HG03439 (cell line): ENCODE measurements around the gene TEX55.
"Not testable (repeated sequence)": the region's sequence is repeated elsewhere in the genome, so short reads cannot be mapped to it uniquely, and the experiment has no call there.

ENCODE experiments used
- ATAC-seq: cut with Tn5 transposase; IDR thresholded peaks from one replicate; pipeline ENCODE4 v1.9.1; 2021; ENCODE audit warnings: mild to moderate bottlenecking, moderate library complexity; ENCODE audit not compliant: unreplicated experiment

The TEX55 gene

GRCh38 chr3:119160361-119160760 is 14.4 kb downstream of the TEX55 start:
- ATAC-seq, result no peak

GRCh38 chr3:119160815-119161214 is 14.8 kb downstream of the TEX55 start:
- ATAC-seq, result no peak

DNA sequence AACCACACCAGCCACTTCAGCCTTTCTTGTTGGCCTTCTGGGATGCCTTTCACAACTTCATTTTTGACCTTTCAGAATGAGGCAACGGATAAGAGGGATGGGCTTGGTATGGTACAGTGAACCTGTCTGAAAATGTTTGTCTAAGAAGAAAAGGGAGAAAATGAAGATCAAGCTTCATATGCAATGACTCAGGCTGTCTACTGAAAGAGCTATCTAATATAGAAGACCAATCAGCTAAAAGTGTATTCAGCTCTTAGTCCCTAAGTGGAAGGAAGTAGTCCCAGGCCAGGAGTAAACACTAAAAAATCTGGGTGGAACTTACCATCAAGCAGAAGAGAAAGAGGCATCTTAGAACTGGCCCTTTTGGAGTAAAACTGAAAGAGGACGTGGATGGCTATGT is 15.3 kb downstream of the TEX55 start:
- ATAC-seq, result no peak

DNA sequence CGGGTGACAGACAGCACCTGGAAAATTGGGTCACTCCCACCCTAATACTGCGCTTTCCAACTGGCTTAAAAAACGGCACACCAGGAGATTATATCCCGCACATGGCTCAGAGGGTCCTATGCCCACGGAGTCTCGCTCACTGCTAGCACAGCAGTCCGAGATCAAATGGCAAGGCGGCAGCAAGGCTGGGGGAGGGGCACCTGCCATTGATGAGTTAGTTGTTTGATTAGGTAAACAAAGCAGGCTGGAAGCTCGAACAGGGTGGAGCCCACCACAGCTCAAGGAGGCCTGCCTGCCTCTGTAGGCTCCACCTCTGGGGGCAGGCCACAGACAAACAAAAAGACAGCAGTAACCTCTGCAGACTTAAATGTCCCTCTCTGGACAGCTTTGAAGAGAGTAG is 18.8 kb downstream of the TEX55 start:
- not testable (repeated sequence) for ATAC-seq

DNA sequence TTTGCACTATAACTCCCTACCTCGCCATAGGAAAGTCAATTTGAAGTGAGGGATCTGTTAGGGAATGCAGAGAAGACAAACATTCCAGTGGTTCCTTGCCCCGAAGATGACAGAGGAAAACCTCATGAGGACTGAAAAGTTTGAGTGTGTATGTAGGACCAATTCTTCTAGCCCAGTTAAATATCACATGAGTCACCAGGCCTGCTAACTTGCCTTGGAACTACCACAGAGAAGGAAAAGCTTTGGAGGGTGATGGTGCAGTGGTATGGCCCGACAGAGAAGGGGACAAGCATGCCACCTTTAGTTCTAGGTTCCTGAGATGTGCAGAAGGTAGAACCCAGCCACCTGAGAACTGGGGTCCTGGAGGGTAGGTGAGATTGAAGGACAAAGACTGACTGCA is 24.9 kb downstream of the TEX55 start:
- no peak for ATAC-seq

GRCh38 chr3:119173325-119173724 is 27.4 kb downstream of the TEX55 start, which contains the start of gene UPK1B:
UPK1B (plus strand) TSS chr3:119173598; CDS start chr3:119186742, 13,144 bp downstream.
- ATAC-seq, result no peak

DNA sequence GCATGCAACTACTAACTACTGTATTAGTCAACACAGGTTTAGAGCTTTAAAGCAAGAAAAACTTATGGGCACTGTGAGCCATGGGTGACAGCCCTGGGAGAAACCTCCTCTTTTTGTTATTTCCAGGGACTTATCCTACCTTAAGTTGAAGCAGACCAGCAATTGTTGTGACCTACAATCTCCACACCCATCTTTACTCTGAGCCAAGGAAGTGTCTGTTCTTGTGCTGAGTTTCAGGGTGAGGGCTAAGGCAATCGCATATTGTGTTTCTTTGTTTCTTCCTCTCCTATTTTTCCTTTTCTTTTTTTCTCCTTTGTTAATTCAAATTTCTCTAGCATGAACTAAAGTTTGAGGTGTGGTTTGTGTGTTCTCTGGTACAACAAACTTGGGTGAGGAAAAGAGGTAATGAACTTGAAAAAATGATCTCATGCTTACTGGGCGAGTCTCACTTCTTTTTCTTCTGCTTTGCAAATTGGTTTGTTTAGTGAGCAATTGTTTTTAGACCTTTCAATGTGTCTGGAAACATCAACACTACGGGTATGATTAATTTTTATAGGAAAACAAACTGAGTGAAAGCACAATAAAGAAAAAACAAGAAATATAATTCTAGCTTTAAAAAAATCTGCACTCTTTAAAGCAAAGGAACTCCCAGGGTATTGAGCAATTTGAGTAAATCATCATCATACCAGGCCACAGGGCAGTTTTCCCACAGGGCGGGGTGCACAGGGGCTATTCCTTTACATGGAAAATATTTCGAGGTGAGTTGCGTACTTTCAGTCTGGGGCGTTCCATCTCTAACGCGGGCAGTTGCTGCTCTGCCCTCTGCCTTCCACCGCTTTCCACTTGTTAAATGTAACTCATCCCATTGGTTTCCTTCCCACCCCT is 30.1 kb downstream of the TEX55 start:
- ATAC-seq, result no peak

GRCh38 chr3:119176778-119177177 is 30.8 kb downstream of the TEX55 start:
- ATAC-seq, result no peak

DNA sequence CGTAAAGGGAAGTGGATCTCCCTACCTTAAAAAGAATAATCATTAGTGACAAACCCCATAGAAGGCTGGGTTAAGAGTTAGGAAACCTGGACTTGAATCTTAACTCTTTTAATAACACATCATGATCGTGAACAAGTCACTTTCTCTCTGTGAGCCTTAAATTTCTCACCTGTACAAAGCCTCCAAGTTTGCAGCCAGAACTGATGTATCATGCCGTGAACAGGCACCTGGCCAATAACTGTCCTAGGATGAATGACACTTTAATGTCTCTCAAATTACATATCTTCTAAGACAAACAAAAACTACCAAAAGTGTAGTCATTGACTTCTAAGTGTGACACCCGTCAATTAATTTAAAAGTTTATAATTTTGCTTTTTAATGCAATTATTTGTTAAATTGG is 31.4 kb downstream of the TEX55 start:
- ATAC-seq, result no peak

DNA sequence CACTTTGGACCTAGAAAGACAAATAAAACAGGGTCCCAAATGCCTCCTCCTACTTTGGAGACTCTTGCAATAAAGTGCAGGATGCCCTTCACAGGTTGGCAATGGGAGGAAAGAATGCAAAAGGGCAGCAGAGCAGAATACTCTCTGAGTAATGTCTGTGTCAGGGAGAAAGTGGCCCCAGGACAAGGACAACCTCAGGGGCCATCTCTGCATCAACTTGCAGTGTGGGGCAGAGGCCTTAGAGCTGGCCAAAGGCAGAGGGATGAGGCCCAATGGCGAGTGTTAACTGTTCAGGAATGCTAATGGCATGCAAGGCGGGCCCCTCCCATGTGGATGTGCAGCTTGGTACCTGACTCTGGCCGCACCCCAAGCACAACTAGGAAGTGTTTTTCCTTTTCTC is 35.8 kb downstream of the TEX55 start:
- ATAC-seq, result no peak

DNA sequence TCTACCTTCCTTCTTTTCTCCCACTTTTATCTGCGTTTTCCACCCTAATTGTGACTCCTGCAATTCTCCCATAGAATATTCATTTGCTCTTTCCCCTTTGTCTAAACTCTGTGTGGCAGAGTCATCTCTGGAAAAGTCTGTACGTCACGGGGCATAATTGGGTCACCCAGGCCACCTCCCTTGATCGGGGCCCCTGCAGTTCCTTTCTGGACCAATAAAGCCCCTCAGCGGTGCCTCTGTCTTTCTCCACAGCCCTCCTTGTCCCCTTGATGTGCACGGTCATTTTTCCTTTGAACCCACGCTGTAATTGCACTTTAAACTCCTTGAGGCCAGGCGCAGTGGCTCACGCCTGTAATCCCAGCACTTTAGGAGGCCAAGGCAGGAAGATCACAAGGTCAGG is 38.1 kb downstream of the TEX55 start:
- ATAC-seq, result no peak

DNA sequence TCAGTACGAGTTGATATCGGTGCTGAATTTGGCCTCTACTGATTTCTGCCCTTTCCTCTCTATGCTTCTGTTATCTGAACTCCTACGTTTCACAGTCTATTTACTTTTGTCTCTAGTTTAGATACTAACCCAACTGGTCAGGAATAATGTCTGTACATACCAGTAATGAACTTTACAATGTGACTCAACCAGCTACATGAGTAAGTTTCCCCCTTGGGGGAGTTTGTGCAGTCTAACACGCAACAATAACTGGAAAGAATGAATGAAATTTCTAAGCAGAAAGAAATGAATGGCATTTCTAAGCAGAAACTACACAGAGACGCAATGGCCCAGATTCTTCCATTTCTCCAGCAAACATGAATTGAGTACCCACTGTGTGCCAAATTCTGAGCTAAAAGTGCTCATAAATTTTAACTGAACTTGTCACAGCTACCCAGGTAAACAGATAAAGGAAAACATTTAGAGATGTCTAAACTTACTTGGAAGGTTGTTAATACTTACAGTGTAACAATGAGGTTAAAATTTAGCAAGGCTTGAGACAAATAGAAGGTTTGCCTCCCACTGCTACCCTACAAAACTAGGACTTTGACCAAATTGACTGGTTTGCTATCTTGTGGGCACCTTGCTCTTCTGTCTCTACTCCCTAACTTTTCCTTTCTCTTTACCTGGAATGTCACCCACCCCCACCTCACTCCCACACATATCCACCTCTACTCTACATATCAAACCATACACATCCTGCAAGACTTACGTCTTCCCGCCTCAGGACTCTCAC is 39.0 kb downstream of the TEX55 start:
- ATAC-seq, result no peak

DNA sequence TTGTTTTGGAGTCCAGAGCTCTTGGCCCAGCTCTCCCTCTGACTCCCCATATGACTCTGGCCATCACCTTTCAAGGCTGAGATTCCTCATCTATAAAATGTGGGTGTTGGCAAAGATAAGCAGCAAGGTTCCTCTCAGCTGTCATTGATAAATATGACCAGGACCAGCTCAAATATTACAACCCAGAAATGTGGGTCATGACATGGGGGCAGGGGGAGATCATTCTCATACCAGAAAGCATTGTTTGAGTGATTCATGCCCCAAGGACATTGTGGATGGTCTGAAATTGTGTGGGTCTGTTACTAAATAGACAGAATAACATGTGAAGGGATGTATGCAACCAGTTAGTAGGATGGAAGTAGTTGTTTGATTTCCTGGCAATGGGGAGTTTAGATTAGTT is 41.3 kb downstream of the TEX55 start:
- ATAC-seq, result no peak

DNA sequence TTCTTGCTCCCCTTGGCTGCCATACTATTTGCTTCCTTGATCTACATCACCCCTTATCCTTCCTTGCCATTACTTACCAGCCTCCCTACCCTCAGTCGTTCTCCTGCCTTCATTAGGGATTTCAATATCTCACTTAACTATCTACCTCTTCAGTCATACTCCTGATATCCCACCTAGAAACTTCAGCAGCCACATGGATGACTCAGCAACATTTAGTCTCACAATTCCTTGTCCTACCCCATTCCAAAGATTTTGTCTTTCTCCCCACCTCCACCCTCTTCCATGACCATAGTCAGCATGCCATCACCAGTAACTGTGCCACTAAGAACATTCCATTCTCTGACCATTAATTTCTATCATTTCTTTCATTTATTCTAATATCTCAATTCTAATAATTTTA is 45.8 kb downstream of the TEX55 start:
- ATAC-seq, result no peak

DNA sequence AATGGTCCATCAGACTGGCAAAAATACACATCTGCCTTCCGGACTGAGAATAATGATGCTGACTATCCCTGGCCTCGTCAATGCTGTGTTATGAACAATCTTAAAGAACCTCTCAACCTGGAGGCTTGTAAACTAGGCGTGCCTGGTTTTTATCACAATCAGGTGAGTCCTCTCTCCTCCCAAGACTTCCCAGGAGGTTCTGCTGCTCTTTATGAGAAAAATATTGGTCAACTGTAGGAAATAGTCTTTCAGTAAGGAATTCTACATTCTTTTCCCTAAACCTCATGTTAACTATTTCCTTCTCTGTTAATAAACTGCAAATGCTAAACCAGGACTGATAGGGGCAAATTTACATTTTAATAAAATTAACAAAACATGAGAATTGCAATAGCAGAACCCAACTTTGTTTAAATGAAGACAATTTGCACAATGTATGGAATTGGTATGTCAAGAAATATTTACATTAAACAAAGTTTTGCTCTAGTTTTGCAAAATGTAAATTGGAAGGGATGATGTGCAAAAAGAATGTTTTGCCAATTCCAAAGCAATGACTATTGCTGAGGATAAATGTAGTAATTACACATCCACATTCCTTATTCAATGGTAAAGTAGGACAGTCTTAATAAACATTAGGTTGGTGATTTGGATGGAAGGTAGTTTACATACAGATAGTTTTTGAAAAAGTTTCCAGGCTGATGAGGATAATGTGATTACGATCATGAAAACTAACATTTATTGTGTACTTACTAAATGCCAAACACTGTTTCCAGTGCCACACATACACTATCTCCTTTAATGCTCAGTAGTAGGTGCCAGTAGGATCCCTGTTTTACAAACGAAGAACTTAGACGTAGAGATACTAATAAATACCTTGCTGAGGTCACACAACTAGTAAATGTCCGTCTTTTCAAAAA is 48.5 kb downstream of the TEX55 start:
- no peak for ATAC-seq

GRCh38 chr3:119195151-119195476 is 49.1 kb downstream of the TEX55 start:
- no peak for ATAC-seq

GRCh38 chr3:119195911-119196310 is 49.9 kb downstream of the TEX55 start:
- ATAC-seq, result no peak
